NCI-H146 treated with DMSO at 0.1 percent for 48 hours (cell line): ENCODE measurements around the gene DPH3.

Experiments used
- DNase-seq: peaks from one replicate; lab custom pipeline; 2025; ENCODE audit not compliant: unreplicated experiment; lab: John Stamatoyannopoulos, UW

The DPH3 gene

DNA sequence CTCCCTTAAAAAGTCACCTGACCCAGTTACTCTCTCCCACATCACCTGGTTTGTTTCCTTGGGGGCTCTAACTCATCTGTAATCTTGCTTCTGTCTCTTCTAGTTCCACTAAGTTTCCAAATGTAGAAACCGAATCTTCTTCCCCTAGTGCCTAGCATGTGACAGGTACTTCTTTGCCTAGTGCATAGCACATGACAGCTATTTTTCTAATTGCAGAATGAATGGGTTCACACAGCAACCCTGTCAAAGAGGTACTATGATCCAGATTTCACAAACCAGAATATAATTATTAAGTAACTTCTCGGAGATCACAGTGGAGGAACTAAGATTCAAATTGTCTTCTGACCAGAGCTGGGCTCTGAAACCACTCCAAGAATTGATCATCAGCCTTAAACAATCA is 7.4 kb downstream of the DPH3 start:
- DNase-seq, result no peak

DNA sequence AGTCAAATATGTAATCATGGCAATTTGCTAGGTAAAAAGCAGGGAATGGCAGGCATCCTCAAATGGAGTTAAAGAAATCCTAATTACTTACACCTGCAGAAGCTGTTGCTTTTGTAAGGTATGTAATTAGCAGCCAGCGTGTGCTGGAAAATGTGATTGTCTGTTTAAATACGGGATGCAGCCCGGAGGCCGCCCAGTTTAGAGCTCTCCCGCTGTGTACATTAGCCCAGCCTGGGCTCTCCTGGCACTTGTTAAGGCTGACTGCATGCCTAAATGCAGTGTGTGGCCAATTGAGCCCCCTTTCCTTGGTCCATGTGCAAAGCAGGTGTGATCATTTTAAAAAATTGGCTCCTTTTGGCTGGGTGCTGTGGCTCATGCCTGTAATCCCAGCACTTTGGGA is 9.0 kb downstream of the DPH3 start:
- DNase-seq, result peak; percentile 88

DNA sequence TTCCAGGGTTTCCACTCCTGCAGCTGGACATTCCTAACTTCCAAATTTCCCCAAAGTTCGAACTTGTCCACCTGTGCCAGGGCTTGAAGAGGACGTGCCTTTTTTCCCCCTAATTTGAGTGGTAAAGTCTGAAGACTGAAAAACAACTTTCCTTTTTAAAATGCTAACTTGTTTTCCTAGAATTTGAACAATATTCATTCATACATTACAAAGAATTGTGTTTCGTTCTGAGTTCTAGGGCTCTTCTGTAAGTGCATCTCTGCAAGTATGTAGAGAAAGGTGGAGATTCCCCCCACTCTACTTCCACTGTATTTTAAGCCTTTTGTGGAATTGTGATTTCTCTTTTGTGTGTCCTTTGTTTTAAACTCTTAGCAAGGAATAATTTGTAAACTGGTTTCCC is 9.4 kb downstream of the DPH3 start:
- DNase-seq, result no peak

DNA sequence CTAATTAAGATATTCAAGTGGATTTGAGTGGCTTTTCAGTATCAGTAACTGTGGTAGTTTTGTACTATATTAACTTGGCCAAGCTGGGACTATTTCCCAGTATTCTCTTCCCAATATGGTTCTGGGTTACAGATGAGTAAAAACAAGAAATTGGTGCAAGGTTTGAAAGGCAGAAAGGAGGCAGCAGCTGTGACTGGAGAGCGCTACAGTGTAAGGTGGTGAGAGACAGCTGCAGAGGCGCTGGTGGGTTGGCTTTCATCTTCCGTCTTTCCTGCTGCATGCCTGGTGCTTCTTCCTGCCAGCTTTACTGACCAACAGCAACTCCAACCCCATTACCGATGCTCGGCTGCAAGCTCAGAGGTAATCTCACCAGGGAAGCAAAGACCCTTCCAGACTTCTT is 9.8 kb downstream of the DPH3 start:
- DNase-seq, result peak; percentile 13

DNA sequence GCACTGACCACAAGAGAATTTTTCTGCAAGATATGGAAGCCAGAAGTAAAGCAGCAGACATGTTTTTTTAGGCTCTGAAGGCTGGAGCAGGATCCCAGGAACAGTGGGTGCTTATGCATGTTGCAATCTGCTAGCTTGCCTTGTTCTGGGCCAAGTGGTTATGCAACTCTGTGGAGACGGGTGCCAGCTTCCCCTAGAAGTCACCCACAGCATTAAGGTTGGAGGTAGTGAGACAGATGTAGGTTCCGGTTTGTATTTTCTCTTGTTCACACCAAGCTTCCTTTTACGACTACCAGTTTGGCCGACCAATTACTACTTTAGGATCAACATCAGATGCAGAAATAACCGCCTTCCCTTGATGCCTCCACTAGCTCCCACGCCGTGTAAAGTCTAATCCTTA is 11.1 kb downstream of the DPH3 start:
- DNase-seq, result no peak

DNA sequence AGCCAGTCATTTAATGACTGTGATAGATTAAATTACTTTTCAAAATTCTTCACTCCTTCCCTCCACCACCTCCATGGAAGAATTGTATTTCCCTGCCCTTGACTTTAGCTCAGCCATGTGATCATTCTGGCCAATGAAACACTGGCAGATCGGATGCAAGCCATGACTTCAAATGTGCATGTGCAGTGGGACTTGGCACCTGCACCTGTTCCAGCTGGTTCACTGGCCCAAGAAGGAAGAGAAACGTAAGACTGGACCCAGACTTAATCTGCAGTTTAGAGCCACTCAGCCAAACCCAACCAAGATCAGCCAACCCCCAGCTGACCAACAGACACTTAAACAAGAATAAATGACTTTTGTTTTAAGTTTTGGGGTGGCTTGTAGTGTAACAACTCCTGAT is 11.8 kb downstream of the DPH3 start:
- DNase-seq, result no peak

DNA sequence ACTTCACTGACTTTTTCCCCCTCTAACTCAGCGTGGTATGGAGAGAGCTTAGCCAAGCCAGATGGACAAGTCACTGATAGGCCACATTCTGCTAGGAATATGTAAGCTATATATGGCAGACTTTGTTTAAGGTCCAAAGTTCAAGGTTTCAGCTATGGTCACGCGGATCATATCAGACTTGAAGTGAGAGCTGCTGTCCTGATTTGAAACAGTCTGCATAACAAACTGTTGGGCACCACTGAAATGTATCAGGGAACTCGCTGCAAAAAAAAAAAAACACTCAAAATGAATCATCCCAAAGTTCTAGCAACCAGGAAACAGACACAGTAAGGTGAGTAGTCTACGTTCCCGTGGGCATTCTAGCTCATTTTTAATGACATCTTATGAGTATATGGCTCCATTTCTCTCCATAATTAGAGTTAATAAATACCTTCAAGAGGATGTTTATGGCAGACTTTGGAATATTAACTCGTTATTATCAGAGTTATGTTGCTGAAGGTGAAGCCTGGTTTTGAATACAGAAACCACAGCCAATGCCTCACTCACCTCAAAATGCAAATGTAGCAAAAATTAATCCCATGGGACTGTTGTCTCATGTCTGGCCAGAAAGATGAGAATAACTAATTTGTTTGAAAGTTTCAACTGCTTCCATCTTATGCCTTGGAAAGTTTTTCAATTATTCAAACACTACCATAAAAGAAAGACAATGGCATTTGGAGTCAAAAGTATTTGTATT is 12.3 kb downstream of the DPH3 start:
- DNase-seq, result no peak

GRCh38 chr3:16251316-16252085 is 13.2 kb downstream of the DPH3 start:
- no peak for DNase-seq

DNA sequence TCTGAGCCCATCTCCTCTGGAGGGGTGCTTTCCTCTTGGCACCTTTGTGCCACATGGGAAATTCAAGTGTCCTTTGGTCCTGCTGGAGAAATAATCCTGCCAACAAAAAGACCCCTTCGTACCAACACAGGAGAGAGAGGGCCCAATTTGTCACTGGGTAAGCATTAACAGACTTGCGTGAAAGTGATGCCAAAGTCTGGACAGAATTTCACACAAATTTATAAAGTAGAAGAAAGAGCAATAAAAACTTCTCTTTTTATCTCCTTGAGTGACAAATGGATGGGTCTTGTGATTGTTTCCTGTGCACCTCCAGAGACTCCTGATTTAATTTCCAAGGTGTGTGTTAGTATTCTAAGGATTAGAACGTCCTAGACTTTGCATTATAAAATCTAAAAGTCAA is 14.9 kb downstream of the DPH3 start:
- DNase-seq, result no peak

DNA sequence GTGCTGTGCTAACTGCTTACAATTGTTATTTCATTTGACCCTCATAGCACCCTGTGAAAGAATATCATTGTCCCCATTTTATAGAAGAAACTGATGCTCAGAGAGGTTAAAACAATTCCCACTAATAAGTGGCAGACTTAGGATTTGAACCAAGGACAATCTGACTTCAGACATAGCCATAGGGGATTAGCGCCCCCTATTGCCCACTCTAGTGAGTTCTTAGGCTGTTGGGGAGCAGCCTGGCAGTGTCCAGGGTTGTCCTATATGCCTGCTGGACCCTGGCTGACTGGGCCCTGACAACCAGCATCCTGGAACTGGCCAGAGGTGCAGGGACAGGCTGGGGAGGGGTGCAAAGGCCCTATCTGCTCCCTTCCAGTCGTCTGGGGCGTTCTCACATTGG is 15.4 kb downstream of the DPH3 start:
- no peak for DNase-seq

DNA sequence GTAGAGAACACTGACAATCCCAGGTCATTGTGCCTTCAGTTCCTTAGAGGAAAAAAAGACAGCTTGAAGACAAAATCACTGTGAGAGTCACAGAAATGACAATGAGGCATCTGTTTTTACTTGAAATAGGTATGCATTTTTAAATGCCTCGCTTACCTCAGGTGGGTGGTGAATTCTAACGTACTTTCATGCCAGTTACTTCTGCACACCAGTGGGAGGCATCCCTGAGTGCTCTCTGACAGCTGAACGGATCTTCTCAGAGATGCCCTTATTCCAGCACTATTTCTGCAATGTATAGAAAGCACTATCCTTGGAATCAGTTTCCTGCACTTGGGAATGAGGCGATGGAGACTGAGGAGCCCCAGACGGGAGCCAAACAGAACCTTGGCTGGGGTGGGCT is 16.2 kb downstream of the DPH3 start:
- DNase-seq, result no peak

DNA sequence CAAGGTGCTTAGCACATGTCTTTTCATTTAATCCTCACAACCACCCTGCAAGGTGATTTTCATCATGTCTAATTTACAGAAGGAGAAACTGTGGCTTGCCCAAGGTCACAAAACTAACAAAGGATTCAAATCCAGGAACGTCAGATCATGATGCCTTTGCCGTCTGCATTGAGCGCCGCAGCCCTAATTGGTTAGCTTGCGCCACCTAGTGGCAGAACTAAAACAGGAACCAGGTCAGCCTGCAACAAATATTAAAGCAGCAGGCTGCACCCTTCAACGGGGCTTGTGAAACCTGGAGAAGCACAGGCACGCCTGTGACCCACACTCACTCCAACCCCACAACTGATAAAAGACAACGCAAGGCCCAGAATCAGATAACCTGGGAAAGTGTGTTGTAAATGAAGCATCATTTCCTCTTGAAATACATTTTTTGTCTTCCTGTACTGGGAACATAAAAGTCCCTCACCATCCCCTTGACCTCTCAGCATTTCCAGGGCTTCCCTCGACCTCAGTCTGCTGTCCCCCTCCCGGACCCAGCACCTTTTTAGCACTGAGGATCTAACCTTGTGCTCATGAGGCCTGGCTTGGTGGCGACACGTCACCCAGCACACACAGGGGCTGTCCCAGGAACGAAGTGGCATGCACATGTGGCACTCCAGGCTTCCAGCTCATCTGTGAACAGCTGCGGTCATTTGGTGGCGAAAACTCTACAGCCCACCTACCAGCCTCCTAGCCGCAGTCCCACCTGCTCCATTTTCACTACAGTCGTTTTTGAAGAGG is 17.3 kb downstream of the DPH3 start:
- peak; percentile 62 for DNase-seq

GRCh38 chr3:16245609-16246008 is 19.1 kb downstream of the DPH3 start:
- DNase-seq, result no peak

DNA sequence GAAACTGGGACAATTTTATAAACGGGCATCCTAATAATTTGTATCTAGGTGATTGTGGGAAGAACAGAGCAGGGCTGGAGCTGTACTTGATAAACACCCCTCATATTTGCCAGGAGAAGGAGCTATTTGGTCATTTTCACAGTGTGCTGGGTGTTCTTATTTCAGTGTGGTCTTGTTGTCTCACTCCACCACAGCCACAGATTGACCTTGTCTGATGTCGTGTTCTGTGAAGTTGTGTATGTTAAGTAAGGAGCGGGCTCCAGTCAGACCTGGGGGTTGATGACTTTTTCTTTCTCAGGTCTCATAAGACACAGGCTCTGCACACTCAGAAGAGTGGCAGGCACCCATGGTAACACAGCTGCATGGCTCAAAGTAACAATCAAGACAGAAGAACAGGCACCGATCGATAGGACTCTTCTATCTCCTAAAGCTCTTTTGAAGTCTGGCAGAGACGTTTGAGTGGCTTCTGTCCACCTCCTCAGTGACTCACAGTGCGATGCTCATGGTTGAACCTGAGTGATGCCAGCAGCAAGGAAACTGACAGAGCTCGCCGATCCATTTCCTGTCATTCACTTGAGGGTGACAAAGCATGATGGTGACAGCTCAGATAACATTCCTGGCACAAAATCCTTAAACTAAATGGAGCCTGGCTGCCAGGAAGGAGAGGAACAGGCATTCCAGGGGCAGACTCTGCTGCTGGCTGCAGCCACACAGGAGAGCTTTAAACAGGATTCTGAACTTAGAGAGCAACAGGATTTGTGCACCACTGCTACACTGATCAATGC is 20.8 kb downstream of the DPH3 start:
- no peak for DNase-seq

DNA sequence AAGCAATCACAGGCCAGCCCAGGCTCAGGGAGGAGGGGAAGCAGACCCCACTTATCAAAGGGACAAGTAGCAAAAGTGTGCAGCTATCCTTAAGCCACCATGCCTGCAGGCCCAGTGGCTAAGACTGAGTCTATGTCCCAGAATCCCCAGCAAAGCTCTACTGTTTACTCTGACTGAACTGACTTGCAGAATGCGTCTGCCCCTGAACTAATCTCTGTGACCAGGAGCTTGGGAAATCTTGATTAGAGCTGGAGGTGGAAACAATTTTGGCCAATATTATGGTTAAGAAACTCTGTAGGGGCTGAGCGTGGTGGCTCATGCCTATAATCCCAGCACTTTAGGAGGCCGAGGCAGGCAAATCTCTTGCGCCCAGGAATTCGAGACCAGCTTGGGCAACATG is 22.6 kb downstream of the DPH3 start:
- no peak for DNase-seq

GRCh38 chr3:16241225-16241624 is 23.5 kb downstream of the DPH3 start:
- DNase-seq, result no peak

DNA sequence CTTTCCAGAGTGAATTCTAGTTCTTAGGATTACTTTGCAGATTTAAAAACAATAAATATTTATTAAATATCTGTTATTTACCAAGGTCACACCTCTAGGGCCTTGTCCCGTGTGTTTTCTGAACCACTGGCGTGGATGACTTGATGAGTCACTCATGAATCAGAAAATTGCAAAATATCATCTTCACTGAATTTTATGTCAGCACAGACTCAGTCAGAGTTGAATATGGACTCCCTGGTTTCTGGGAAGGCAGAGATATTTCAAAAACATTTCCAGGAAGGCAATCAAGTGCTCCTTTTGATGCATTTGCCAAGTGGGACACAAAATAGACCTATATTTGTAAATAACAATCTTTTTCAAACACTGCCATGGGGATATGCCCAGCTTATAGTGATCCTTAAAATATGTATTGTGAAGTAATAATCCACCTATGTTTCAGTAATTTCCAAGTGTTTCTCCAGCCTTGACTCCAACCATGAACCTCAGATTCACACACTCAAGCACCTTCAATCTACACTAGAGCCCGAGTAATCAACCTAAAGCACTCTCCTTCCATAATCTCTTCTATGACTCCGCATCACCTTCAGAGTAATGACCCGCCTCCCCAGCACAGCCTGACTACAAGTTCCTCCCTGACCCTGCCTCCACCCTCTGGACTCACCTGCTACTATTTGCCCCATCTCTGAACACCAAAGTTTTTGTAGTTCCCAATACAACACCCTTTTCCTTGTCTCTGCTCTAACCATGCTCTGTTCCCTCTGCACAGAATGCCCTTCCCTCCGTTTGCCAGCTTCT is 24.3 kb downstream of the DPH3 start:
- no peak for DNase-seq

DNA sequence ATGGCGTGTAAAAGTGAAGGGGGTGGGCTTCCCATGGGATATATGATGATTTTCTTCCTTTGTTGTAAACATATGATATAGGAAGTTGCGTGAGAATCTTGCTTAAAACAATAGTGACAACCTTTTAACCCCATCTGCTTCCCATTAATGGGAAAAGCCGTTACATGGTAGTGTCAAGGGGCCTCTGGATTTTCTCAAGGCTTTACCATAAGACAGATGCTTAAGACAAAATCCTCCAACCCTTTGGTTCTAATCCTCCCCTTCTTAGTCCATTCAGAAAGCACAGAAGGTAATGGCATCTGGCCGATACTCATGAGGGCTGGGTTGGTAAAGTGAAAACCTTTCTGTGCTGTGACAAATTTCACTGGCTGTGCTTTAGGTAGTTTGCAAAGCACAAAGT is 25.0 kb downstream of the DPH3 start:
- DNase-seq, result no peak

- no peak for DNase-seq
Observed at GRCh38 chr3:16239086-16239770, 25.5 kb downstream of the DPH3 start.

- DNase-seq, result no peak
Observed at GRCh38 chr3:16236856-16237393, 27.8 kb downstream of the DPH3 start.
